Measurements from ENCODE around the gene ACSS1.

DNA sequence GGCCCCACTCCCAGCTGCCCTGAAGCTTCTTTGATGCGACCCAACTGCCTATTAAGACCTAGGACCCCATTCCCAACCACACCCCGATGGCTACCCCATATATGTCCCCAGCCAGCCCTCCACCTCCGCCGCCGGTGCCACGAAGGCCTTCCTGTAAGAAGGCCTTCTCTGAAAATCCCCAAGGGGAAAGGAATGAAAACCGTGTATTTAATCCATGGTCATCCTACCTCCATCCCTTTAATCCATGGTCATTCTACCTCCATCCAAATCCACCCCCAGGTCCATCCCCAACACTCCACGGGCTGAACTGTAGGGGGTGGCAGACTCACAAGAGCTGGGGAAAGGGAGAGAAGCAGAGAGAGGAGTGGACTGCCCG is 24.5 kb upstream of the ACSS1 start:
- TF ChIP-seq EZH2 (IDR thresholded peaks at IDR 0.05) (no peak), POLR2AphosphoS5 (IDR thresholded peaks at IDR 0.05; ENCODE audit: borderline replicate concordance, low read depth, low read length) (no peak)

All from SK-N-MC (cell line).